HEK293 (cell line): Measurements from ENCODE around the gene ADAMTS16.

ENCODE experiments used
- CTCF ChIA-PET: fragments of 350-600 bp; formaldehyde crosslinking; extraction: SDS; loops from one replicate; lab custom pipeline; 2021; ENCODE audit warnings: antibody characterized with exemption; lab: Yijun Ruan, JAX
- POLR2A ChIA-PET: fragments of 300-600 bp; formaldehyde crosslinking; extraction: SDS; loops from one replicate; lab custom pipeline; 2020; ENCODE audit warnings: antibody characterized with exemption, inconsistent platforms; lab: Yijun Ruan, JAX
- H3K27ac ChIP-seq: fragments of 200-500 bp; sonication (Bioruptor generic); 2 replicates; pipeline ENCODE4 v1.5.1; 2014; ENCODE audit warnings: low read depth, low read length, control low read depth, inconsistent platforms; ENCODE audit errors: extremely low read depth
- H3K36me3 ChIP-seq, 2 experiments: fragments of 200-500 bp in 1 of 2; sonication (Bioruptor generic) in 1 of 2; 1 replicate in 1 of 2; 2 replicates in 1 of 2; pipeline ENCODE4 v1.5.1; 2014 to 2017; ENCODE audit warnings: inconsistent platforms in 2 of 2, low read length in 2 of 2; ENCODE audit not compliant: control insufficient read depth in 2 of 2, insufficient read depth in 1 of 2
- H3K4me1 ChIP-seq: fragments of 200-500 bp; sonication (Bioruptor generic); 2 replicates; pipeline ENCODE4 v1.5.1; 2014; ENCODE audit warnings: mild to moderate bottlenecking, low read length, inconsistent platforms; ENCODE audit not compliant: control insufficient read depth, insufficient read depth
- H3K4me3 ChIP-seq: 2 replicates; pipeline ENCODE4 v1.5.1; 2011; ENCODE audit warnings: low read depth, mild to moderate bottlenecking, control low read depth, low read length, moderate library complexity
- H3K9me3 ChIP-seq: fragments of 200-500 bp; sonication (Bioruptor generic); 2 replicates; pipeline ENCODE4 v1.5.1; 2014; ENCODE audit warnings: low read depth, low read length, inconsistent platforms; ENCODE audit not compliant: control insufficient read depth, insufficient read depth
- BCL11A ChIP-seq: fragments of 450-650 bp; formaldehyde crosslinking; IDR thresholded peaks from 2 replicates; pipeline ENCODE4 v1.5.1; 2016; ENCODE audit warnings: low read depth, missing biosample characterization, missing genetic modification characterization
- IKZF3 ChIP-seq: fragments of 450-650 bp; IDR thresholded peaks from 2 replicates; pipeline ENCODE4 v1.5.0; 2018; ENCODE audit warnings: missing biosample characterization, mild to moderate bottlenecking, missing genetic modification characterization, moderate library complexity
- KLF16 ChIP-seq: fragments of 450-650 bp; formaldehyde crosslinking; IDR thresholded peaks from 2 replicates; pipeline ENCODE4 v1.5.1; 2017; ENCODE audit warnings: missing biosample characterization, missing genetic modification characterization
- PRDM1 ChIP-seq: fragments of 450-650 bp; formaldehyde crosslinking; IDR thresholded peaks from 2 replicates; pipeline ENCODE4; 2016; ENCODE audit warnings: missing biosample characterization, missing genetic modification characterization
- RBAK ChIP-seq: fragments of 450-650 bp; formaldehyde crosslinking; IDR thresholded peaks from 2 replicates; pipeline ENCODE4 v1.5.1; 2016; ENCODE audit warnings: missing biosample characterization, missing genetic modification characterization
- YY2 ChIP-seq: fragments of 450-650 bp; formaldehyde crosslinking; IDR thresholded peaks from 2 replicates; pipeline ENCODE4 v1.5.1; 2016; ENCODE audit warnings: missing biosample characterization, missing genetic modification characterization
- ZBTB1 ChIP-seq: fragments of 450-650 bp; formaldehyde crosslinking; IDR thresholded peaks from 2 replicates; pipeline ENCODE4 v1.5.1; 2016; ENCODE audit warnings: missing biosample characterization, missing genetic modification characterization
- ZNF157 ChIP-seq: fragments of 450-650 bp; formaldehyde crosslinking; IDR thresholded peaks from 2 replicates; pipeline ENCODE4 v1.5.1; 2016; ENCODE audit warnings: missing biosample characterization, missing genetic modification characterization
- ZNF248 ChIP-seq: fragments of 450-650 bp; formaldehyde crosslinking; IDR thresholded peaks from 2 replicates; pipeline ENCODE4 v1.5.1; 2017; ENCODE audit warnings: missing biosample characterization, missing genetic modification characterization
- ZNF266 ChIP-seq: fragments of 450-650 bp; formaldehyde crosslinking; IDR thresholded peaks from 2 replicates; pipeline ENCODE4 v1.5.1; 2016; ENCODE audit warnings: missing biosample characterization, missing genetic modification characterization, low read depth
- ZNF341 ChIP-seq: fragments of 450-650 bp; formaldehyde crosslinking; IDR thresholded peaks from 2 replicates; pipeline ENCODE4; 2016; ENCODE audit warnings: low read depth, missing biosample characterization, missing genetic modification characterization
- ZNF391 ChIP-seq: fragments of 450-650 bp; formaldehyde crosslinking; IDR thresholded peaks from 2 replicates; pipeline ENCODE4 v1.5.1; 2016; ENCODE audit warnings: low read depth, missing biosample characterization, missing genetic modification characterization, borderline replicate concordance
- ZNF585B ChIP-seq: fragments of 450-650 bp; formaldehyde crosslinking; IDR thresholded peaks from 2 replicates; pipeline ENCODE4 v1.5.1; 2016; ENCODE audit warnings: missing biosample characterization, missing genetic modification characterization
- ZNF600 ChIP-seq: fragments of 450-650 bp; formaldehyde crosslinking; IDR thresholded peaks from 2 replicates; pipeline ENCODE4 v1.5.1; 2016; ENCODE audit warnings: missing biosample characterization, missing genetic modification characterization
- ZNF707 ChIP-seq: fragments of 450-650 bp; formaldehyde crosslinking; IDR thresholded peaks from 2 replicates; pipeline ENCODE4 v1.5.1; 2016; ENCODE audit warnings: missing biosample characterization, missing genetic modification characterization
- ZNF76 ChIP-seq: fragments of 450-650 bp; formaldehyde crosslinking; IDR thresholded peaks from 2 replicates; pipeline ENCODE4; 2016; ENCODE audit warnings: low read depth, missing biosample characterization, missing genetic modification characterization, borderline replicate concordance
- ZNF768 ChIP-seq: fragments of 450-650 bp; formaldehyde crosslinking; IDR thresholded peaks from 2 replicates; pipeline ENCODE4 v1.5.1; 2018; ENCODE audit warnings: missing biosample characterization, mild to moderate bottlenecking, missing genetic modification characterization
- TF ChIP-seq, protein P1 (sequence below): fragments of 450-650 bp; formaldehyde crosslinking; IDR thresholded peaks from 2 replicates; pipeline ENCODE4 v1.5.1; 2017; ENCODE audit warnings: missing biosample characterization, missing genetic modification characterization
- TF ChIP-seq, protein P2 (sequence below): fragments of 450-650 bp; formaldehyde crosslinking; IDR thresholded peaks from 2 replicates; pipeline ENCODE4 v1.5.1; 2016; ENCODE audit warnings: missing biosample characterization, missing genetic modification characterization
- TF ChIP-seq, protein P3 (sequence below): fragments of 450-650 bp; formaldehyde crosslinking; conservative IDR thresholded peaks from 2 replicates; pipeline ENCODE4 v1.5.1; 2016; ENCODE audit warnings: low read depth, missing biosample characterization, missing genetic modification characterization
- TF ChIP-seq, protein P4 (sequence below): fragments of 450-650 bp; formaldehyde crosslinking; IDR thresholded peaks from 2 replicates; pipeline ENCODE4 v1.5.1; 2016; ENCODE audit warnings: missing biosample characterization, missing genetic modification characterization

Gene ADAMTS16

DNA sequence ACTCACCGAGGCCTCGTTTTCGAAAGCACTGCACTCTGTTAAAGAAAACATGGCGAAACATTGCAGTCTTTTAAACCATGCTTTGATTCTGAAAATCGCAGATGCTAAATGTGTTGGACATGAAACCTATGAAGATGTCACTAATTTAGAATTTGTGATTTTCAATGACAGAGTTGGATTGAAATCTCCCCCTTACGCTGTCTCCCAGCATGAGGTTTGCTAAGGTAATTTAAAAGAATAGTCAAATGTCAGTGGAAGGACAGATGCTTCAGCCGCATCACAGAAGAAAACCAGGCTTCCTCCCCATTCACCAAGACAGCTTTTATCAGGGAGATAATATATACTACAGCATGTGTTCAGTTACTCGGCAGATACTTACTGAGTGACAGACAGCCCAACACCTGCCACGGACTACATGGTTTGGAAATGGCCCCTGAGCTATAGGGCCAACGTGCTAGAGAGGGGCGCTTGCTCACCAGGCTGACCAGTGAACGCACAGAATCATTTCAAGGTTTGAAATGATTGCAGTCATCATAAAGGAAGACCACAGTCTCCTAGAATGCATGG, 136.9 kb downstream of the ADAMTS16 start:
- no peak overlapping the region for H3K4me3 ChIP-seq
- no peak overlapping the region for H3K27ac ChIP-seq
- ChIA-PET CTCF (interaction anchor here (1.0 to 1.2 kb wide), 3 partner anchors 9 to 123 kb away, joined by 3 read pairs; no protein-coding TSS in a partner anchor), POLR2A (no interaction called here)
- peaks cover 2% of the 10 kb centered on the region; the same call in 1 of the 2 replicates for H3K4me1 ChIP-seq
- H3K36me3 ChIP-seq: no peaks in the 10 kb centered on the region
- no peaks in the 10 kb centered on the region for H3K9me3 ChIP-seq
- TF ChIP-seq, protein P1, sequence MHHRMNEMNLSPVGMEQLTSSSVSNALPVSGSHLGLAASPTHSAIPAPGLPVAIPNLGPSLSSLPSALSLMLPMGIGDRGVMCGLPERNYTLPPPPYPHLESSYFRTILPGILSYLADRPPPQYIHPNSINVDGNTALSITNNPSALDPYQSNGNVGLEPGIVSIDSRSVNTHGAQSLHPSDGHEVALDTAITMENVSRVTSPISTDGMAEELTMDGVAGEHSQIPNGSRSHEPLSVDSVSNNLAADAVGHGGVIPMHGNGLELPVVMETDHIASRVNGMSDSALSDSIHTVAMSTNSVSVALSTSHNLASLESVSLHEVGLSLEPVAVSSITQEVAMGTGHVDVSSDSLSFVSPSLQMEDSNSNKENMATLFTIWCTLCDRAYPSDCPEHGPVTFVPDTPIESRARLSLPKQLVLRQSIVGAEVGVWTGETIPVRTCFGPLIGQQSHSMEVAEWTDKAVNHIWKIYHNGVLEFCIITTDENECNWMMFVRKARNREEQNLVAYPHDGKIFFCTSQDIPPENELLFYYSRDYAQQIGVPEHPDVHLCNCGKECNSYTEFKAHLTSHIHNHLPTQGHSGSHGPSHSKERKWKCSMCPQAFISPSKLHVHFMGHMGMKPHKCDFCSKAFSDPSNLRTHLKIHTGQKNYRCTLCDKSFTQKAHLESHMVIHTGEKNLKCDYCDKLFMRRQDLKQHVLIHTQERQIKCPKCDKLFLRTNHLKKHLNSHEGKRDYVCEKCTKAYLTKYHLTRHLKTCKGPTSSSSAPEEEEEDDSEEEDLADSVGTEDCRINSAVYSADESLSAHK (tag by site-specific recombination): no peak
- TF ChIP-seq ZNF768 (tag by site-specific recombination): no peak
- TF ChIP-seq ZNF266 (tag by site-specific recombination): no peak
- no peak for TF ChIP-seq BCL11A (tag by site-specific recombination)
- TF ChIP-seq ZNF707 (tag by site-specific recombination): no peak
- no peak for TF ChIP-seq ZNF600 (tag by site-specific recombination)
- TF ChIP-seq, protein P2, sequence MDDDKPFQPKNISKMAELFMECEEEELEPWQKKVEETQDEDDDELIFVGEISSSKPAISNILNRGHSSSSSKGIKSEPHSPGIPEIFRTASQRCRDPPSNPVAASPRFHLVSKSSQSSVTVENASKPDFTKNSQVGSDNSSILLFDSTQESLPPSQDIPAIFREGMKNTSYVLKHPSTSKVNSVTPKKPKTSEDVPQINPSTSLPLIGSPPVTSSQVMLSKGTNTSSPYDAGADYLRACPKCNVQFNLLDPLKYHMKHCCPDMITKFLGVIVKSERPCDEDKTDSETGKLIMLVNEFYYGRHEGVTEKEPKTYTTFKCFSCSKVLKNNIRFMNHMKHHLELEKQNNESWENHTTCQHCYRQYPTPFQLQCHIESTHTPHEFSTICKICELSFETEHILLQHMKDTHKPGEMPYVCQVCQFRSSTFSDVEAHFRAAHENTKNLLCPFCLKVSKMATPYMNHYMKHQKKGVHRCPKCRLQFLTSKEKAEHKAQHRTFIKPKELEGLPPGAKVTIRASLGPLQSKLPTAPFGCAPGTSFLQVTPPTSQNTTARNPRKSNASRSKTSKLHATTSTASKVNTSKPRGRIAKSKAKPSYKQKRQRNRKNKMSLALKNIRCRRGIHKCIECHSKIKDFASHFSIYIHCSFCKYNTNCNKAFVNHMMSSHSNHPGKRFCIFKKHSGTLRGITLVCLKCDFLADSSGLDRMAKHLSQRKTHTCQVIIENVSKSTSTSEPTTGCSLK (tag by site-specific recombination): no peak
- no peak for TF ChIP-seq IKZF3 (tag by site-specific recombination)
- no peak for TF ChIP-seq ZNF585B
- TF ChIP-seq ZNF157: no peak
- no peak for TF ChIP-seq ZNF248 (tag by site-specific recombination)

DNA sequence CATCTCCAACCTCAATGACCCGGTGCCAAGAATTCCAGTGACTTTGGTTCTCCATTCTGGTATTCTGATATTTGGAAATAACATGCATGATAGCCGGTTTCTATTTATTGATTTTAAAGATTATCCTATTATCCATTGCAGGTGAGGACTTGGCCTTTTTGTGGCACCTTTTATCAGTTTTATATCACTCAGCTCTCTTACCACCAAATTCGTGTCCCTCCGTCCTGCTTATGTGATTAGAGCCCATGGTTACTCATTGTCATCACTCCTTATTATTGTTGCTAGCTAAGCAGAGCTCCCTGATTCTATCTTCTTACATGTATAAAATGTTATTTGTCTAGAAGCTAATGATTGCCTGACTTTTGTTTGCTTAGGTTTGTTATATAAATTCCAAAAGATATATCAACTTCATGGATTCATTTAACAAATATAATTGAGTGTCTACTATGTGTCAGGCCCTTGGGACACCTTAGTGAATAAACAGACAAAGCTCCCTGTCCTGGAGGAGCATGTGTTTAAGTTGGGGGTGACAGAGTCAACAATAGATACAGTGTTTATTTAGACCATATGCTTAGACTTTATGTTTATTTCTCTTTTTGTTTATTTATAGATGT, 138.2 kb downstream of the ADAMTS16 start:
- H3K4me3 ChIP-seq: no peak overlapping the region
- H3K27ac ChIP-seq: no peak overlapping the region
- H3K4me1 ChIP-seq: peaks cover 2% of the 10 kb centered on the region; the same call in 1 of the 2 replicates
- no peaks in the 10 kb centered on the region for H3K36me3 ChIP-seq
- ChIA-PET CTCF (interaction anchor here (0.5 to 1.2 kb wide), 4 partner anchors 28 to 179 kb away, joined by 3 read pairs; no protein-coding TSS in a partner anchor), POLR2A (no interaction called here)
- no peaks in the 10 kb centered on the region for H3K9me3 ChIP-seq
- TF ChIP-seq PRDM1: no peak
- TF ChIP-seq ZNF341 (tag by site-specific recombination): no peak
- TF ChIP-seq YY2 (tag by site-specific recombination): no peak
- TF ChIP-seq RBAK (tag by site-specific recombination): no peak
- TF ChIP-seq KLF16 (tag by site-specific recombination): no peak
- no peak for TF ChIP-seq ZBTB1
- TF ChIP-seq, protein P3, sequence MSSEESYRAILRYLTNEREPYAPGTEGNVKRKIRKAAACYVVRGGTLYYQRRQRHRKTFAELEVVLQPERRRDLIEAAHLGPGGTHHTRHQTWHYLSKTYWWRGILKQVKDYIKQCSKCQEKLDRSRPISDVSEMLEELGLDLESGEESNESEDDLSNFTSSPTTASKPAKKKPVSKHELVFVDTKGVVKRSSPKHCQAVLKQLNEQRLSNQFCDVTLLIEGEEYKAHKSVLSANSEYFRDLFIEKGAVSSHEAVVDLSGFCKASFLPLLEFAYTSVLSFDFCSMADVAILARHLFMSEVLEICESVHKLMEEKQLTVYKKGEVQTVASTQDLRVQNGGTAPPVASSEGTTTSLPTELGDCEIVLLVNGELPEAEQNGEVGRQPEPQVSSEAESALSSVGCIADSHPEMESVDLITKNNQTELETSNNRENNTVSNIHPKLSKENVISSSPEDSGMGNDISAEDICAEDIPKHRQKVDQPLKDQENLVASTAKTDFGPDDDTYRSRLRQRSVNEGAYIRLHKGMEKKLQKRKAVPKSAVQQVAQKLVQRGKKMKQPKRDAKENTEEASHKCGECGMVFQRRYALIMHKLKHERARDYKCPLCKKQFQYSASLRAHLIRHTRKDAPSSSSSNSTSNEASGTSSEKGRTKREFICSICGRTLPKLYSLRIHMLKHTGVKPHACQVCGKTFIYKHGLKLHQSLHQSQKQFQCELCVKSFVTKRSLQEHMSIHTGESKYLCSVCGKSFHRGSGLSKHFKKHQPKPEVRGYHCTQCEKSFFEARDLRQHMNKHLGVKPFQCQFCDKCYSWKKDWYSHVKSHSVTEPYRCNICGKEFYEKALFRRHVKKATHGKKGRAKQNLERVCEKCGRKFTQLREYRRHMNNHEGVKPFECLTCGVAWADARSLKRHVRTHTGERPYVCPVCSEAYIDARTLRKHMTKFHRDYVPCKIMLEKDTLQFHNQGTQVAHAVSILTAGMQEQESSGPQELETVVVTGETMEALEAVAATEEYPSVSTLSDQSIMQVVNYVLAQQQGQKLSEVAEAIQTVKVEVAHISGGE (tag by site-specific recombination): no peak
- no peak for TF ChIP-seq ZNF391 (tag by site-specific recombination)
- TF ChIP-seq, protein P4, sequence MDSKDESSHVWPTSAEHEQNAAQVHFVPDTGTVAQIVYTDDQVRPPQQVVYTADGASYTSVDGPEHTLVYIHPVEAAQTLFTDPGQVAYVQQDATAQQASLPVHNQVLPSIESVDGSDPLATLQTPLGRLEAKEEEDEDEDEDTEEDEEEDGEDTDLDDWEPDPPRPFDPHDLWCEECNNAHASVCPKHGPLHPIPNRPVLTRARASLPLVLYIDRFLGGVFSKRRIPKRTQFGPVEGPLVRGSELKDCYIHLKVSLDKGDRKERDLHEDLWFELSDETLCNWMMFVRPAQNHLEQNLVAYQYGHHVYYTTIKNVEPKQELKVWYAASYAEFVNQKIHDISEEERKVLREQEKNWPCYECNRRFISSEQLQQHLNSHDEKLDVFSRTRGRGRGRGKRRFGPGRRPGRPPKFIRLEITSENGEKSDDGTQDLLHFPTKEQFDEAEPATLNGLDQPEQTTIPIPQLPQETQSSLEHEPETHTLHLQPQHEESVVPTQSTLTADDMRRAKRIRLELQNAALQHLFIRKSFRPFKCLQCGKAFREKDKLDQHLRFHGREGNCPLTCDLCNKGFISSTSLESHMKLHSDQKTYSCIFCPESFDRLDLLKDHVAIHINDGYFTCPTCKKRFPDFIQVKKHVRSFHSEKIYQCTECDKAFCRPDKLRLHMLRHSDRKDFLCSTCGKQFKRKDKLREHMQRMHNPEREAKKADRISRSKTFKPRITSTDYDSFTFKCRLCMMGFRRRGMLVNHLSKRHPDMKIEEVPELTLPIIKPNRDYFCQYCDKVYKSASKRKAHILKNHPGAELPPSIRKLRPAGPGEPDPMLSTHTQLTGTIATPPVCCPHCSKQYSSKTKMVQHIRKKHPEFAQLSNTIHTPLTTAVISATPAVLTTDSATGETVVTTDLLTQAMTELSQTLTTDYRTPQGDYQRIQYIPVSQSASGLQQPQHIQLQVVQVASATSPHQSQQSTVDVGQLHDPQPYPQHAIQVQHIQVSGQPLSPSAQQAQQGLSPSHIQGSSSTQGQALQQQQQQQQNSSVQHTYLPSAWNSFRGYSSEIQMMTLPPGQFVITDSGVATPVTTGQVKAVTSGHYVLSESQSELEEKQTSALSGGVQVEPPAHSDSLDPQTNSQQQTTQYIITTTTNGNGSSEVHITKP (tag by site-specific recombination): no peak
- TF ChIP-seq ZNF76 (tag by site-specific recombination): no peak
